Liver (tissue), 9 donors: ENCODE measurements around the gene FBXL4. TPM values are rescaled to one million over a fixed set of nuclear protein-coding genes. Genes with fewer than 3 reads are reported as not detected.

ENCODE experiments used
- DNase-seq: peaks from one replicate; pipeline ENCODE4 v3.0.0-alpha.2; 2017; ENCODE audit warnings: low spot score
- H3K27ac ChIP-seq, 2 donors: one replicate each; pipeline ENCODE4 v1.7.0; 2013; ENCODE audit warnings: inconsistent platforms in 2 of 2, low read length in 2 of 2, control low read depth in 1 of 2, low read depth in 1 of 2, mild to moderate bottlenecking in 1 of 2
- H3K27me3 ChIP-seq, 4 donors: one replicate each; pipeline versions ENCODE4 v1.6.1 to v1.7.0; 2013; ENCODE audit warnings: low read length in 3 of 4, inconsistent platforms in 1 of 4, mild to moderate bottlenecking in 1 of 4, moderate library complexity in 1 of 4; ENCODE audit not compliant: control insufficient read depth in 4 of 4, insufficient read depth in 4 of 4
- H3K36me3 ChIP-seq, 4 donors: one replicate each; pipeline versions ENCODE4 v1.6.1 to v1.7.0; 2013; ENCODE audit warnings: low read length in 3 of 4, mild to moderate bottlenecking in 3 of 4, low read depth in 1 of 4, moderate library complexity in 1 of 4; ENCODE audit not compliant: control insufficient read depth in 4 of 4, insufficient read depth in 3 of 4
- H3K4me1 ChIP-seq, 4 donors: one replicate each; pipeline versions ENCODE4 v1.6.1 to v1.7.0; 2013; ENCODE audit warnings: low read length in 3 of 4, mild to moderate bottlenecking in 3 of 4, moderate library complexity in 1 of 4; ENCODE audit not compliant: control insufficient read depth in 4 of 4, insufficient read depth in 4 of 4
- H3K4me3 ChIP-seq, 3 donors: one replicate each; pipeline versions ENCODE4 v1.6.1 to v1.7.0; 2013; ENCODE audit warnings: low read length in 3 of 3, control low read depth in 1 of 3, low read depth in 1 of 3, mild to moderate bottlenecking in 1 of 3
- H3K9ac ChIP-seq, 2 donors: one replicate each; pipeline ENCODE4 v1.7.0; 2013; ENCODE audit warnings: low read length in 2 of 2, mild to moderate bottlenecking in 2 of 2, moderate library complexity in 2 of 2, control low read depth in 1 of 2, low read depth in 1 of 2
- H3K9me3 ChIP-seq, 4 donors: one replicate each; pipeline versions ENCODE4 v1.6.1 to v1.7.0; 2013; ENCODE audit warnings: low read length in 3 of 4; ENCODE audit not compliant: control insufficient read depth in 4 of 4
- FOXA1 ChIP-seq: IDR thresholded peaks from 2 replicates; pipeline ENCODE4 v1.6.1; 2016; ENCODE audit warnings: antibody characterized with exemption
- FOXA2 ChIP-seq: IDR thresholded peaks from 2 replicates; pipeline ENCODE4 v1.6.1; 2016; ENCODE audit warnings: antibody characterized with exemption
- HNF4A ChIP-seq, 2 donors: conservative IDR thresholded peaks; 2 replicates each; pipeline ENCODE4 v1.6.1; 2016; ENCODE audit warnings: antibody characterized with exemption in 2 of 2, mild to moderate bottlenecking in 2 of 2
- HNF4G ChIP-seq: IDR thresholded peaks from 2 replicates; pipeline ENCODE4 v1.6.1; 2016; ENCODE audit warnings: antibody characterized with exemption
- JUND ChIP-seq, 2 donors: IDR thresholded peaks; 2 replicates each; pipeline ENCODE4 v1.6.1; 2016; ENCODE audit warnings: antibody characterized with exemption in 2 of 2
- MAX ChIP-seq: IDR thresholded peaks from 2 replicates; pipeline ENCODE4 v1.6.1; 2016; ENCODE audit warnings: antibody characterized with exemption
- NR2F2 ChIP-seq: IDR thresholded peaks from 2 replicates; pipeline ENCODE4 v1.6.1; 2016; ENCODE audit warnings: antibody characterized with exemption
- RAD21 ChIP-seq, 2 donors: IDR thresholded peaks; 2 replicates each; pipeline ENCODE4 v1.6.1; 2016; ENCODE audit warnings: antibody characterized with exemption in 2 of 2, mild to moderate bottlenecking in 2 of 2
- SP1 ChIP-seq: IDR thresholded peaks from 2 replicates; pipeline ENCODE4 v1.6.1; 2018; ENCODE audit warnings: antibody characterized with exemption, mild to moderate bottlenecking
- WGBS: extraction: QIAGEN DNeasy Blood & Tissue Kit; methylation state at CpG from one replicate; pipeline ENCODE4 v1.1.7; 2013; 5-methylcytosine and 5-hydroxymethylcytosine counted together
- polyA plus RNA-seq, 2 donors: library from polyadenylated mRNA; stranded (reverse) in 1 of 2; unstranded in 1 of 2; fragments of 200-250 nt in 1 of 2; fragments of >200 nt in 1 of 2; fragmentation: Nextera tagmentation in 1 of 2; extraction: Ambion mirVana in 1 of 2; gene quantifications; one replicate each; pipeline versions ENCODE4 v1.2.1 to v1.2.3, GENCODE V29; 2013 to 2015
- total RNA-seq, 2 donors: library from RNA; depleted of rRNA; stranded (reverse); fragments of >200 nt; gene quantifications; one replicate each; pipeline ENCODE4 v1.2.3, GENCODE V29; 2014
- TF ChIP-seq, protein P1 (sequence below): IDR thresholded peaks from 2 replicates; pipeline ENCODE4 v1.6.1; 2016; ENCODE audit warnings: antibody characterized with exemption
- TF ChIP-seq, protein P2 (sequence below): fragments of 150-350 bp; IDR thresholded peaks from 2 replicates; pipeline ENCODE4 v1.5.1; 2017; ENCODE audit warnings: improper control_type of control experiment, low read depth, low read length; ENCODE audit not compliant: missing input control
- donor health status: healthy.
- donor health status: healthy.
- donor health status: healthy.
- donor health status: healthy.
- donor health status: healthy.

Gene FBXL4
- total and polyA plus RNA-seq, 4 donors, result 4.1 to 18.8 (median 14.0) TPM

DNA sequence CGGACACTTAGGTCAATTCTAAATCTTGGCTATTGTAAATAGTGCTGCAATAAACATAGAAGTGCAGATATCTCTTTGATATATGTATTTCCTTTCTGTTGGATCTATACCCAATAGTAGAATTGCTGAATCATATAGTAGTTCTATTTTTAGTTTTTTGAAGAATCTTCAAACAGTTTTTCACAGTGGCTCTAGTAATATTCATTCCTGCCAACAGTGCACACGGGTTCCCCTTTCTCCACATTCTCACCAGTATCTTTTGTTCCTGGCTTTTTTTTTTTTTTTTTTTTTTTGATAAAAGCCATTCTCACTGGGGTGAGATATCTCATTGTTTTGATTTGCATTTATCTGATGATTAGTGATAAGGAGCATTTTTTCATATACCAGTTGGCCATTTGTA, 1.8 kb upstream of the FBXL4 start:
- Histone ChIP-seq H3K4me1 (peaks cover 3 to 30% (median 24%) of the 10 kb centered on the region in 4 donors), H3K9me3 (no peaks in the 10 kb centered on the region), H3K27ac (no peak overlapping the region), H3K4me3 (no peak overlapping the region), H3K36me3 (no peaks in the 10 kb centered on the region), H3K9ac (no peak overlapping the region), H3K27me3 (no peaks in the 10 kb centered on the region)
- TF ChIP-seq FOXA1 (no peak), HNF4A (conservative IDR thresholded peaks at IDR 0.05) (no peak), NR2F2 (no peak), HNF4G (no peak), FOXA2 (no peak), MAX (no peak), JUND (IDR thresholded peaks at IDR 0.05) (no peak)
- TF ChIP-seq, protein P1, sequence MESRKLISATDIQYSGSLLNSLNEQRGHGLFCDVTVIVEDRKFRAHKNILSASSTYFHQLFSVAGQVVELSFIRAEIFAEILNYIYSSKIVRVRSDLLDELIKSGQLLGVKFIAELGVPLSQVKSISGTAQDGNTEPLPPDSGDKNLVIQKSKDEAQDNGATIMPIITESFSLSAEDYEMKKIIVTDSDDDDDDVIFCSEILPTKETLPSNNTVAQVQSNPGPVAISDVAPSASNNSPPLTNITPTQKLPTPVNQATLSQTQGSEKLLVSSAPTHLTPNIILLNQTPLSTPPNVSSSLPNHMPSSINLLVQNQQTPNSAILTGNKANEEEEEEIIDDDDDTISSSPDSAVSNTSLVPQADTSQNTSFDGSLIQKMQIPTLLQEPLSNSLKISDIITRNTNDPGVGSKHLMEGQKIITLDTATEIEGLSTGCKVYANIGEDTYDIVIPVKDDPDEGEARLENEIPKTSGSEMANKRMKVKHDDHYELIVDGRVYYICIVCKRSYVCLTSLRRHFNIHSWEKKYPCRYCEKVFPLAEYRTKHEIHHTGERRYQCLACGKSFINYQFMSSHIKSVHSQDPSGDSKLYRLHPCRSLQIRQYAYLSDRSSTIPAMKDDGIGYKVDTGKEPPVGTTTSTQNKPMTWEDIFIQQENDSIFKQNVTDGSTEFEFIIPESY, result no peak
- TF ChIP-seq, protein P2, sequence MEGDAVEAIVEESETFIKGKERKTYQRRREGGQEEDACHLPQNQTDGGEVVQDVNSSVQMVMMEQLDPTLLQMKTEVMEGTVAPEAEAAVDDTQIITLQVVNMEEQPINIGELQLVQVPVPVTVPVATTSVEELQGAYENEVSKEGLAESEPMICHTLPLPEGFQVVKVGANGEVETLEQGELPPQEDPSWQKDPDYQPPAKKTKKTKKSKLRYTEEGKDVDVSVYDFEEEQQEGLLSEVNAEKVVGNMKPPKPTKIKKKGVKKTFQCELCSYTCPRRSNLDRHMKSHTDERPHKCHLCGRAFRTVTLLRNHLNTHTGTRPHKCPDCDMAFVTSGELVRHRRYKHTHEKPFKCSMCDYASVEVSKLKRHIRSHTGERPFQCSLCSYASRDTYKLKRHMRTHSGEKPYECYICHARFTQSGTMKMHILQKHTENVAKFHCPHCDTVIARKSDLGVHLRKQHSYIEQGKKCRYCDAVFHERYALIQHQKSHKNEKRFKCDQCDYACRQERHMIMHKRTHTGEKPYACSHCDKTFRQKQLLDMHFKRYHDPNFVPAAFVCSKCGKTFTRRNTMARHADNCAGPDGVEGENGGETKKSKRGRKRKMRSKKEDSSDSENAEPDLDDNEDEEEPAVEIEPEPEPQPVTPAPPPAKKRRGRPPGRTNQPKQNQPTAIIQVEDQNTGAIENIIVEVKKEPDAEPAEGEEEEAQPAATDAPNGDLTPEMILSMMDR, result no peak
- DNase-seq, result no peak
- WGBS, result 92% methylated on average over 2 of the region's 2 CpGs

DNA sequence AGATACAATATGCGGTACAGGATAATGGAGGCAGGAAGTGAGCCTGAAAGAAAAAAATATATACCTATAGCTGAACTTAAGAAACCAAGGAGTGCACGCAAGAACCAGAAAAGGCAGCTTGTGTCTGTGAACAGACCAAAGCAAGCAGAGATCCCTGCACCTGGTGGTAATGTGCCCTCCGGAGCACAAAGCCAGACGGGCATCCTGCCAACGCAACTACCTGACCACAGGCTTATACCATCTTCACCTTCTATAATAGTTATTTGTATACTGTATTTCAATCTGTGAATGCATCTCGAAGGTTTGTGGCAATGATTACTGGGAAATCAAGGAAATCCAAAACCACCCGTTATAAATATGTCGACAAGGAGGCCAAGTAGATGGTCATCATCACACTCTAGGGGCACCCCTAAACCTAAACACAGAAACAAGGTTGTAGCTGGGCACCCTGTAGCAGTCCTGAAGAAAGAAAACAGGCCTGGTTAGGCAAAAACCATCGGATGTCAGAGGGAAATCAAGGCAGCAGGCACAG, 801 bp downstream of the FBXL4 start:
- H3K27ac ChIP-seq, result peak overlapping the region; percentile 74 to 93
- peak overlapping the region; percentile 82 to 90 for H3K9ac ChIP-seq
- H3K27me3 ChIP-seq, result no peaks in the 10 kb centered on the region
- H3K36me3 ChIP-seq, result no peaks in the 10 kb centered on the region
- H3K9me3 ChIP-seq, result no peaks in the 10 kb centered on the region
- peaks cover 4 to 42% (median 29%) of the 10 kb centered on the region in 4 donors for H3K4me1 ChIP-seq
- TF ChIP-seq RAD21 (IDR thresholded peaks at IDR 0.05) (no peak), SP1 (no peak), FOXA1 (no peak), HNF4A (conservative IDR thresholded peaks at IDR 0.05) (no peak), NR2F2 (no peak)
- TF ChIP-seq, protein P1, result no peak
- H3K4me3 ChIP-seq, result peak overlapping the region; percentile 68 to 99 (median 69)
- DNase-seq, result peak; percentile 49
- 6% methylated on average over 9 of the region's 9 CpGs for whole genome bisulfite sequencing
